Hematopoietic multipotent progenitor cell treated with erythropoietin and hydrocortisone succinate and interleukin-3 and kit ligand, for 4 days (in vitro differentiated cells): ENCODE data around the gene FBXO48.
"Not testable (repeated sequence)": the region's sequence is repeated elsewhere in the genome, so short reads cannot be mapped to it uniquely, and the experiment has no call there.

Source experiments
- DNase-seq: peaks from one replicate; pipeline ENCODE4 v3.0.0-alpha.2; 2015

FBXO48 gene

GRCh38 chr2:68469935-68470334, 2.8 kb upstream of the FBXO48 start:
- DNase-seq = no peak

GRCh38 chr2:68468801-68469200, 1.7 kb upstream of the FBXO48 start:
- no peak for DNase-seq

- DNase-seq = no peak
These were observed 367 bp downstream of the FBXO48 start for GRCh38 chr2:68466778-68467076.

GRCh38 chr2:68466361-68466777, 725 bp downstream of the FBXO48 start:
- peak; percentile 72 for DNase-seq

- DNase-seq = no peak
These were observed 1.8 kb downstream of the FBXO48 start for GRCh38 chr2:68465081-68465916.

- peak; percentile 57 for DNase-seq
These were observed 2.4 kb downstream of the FBXO48 start for GRCh38 chr2:68464651-68465050.

- peak; percentile 84 for DNase-seq
These were observed 3.7 kb downstream of the FBXO48 start for GRCh38 chr2:68463287-68463877.

GRCh38 chr2:68458981-68459380, 8.1 kb downstream of the FBXO48 start:
- DNase-seq = peak; percentile 70

- no peak for DNase-seq
These were observed 10.9 kb downstream of the FBXO48 start for GRCh38 chr2:68456198-68456597.

GRCh38 chr2:68454719-68455118, 12.4 kb downstream of the FBXO48 start:
- no peak for DNase-seq

GRCh38 chr2:68453761-68454360, 13.2 kb downstream of the FBXO48 start:
- DNase-seq = no peak

GRCh38 chr2:68452158-68452900, 14.8 kb downstream of the FBXO48 start:
- peak; percentile 50 for DNase-seq

GRCh38 chr2:68448671-68449653, 18.1 kb downstream of the FBXO48 start:
- no peak for DNase-seq

- no peak for DNase-seq
These were observed 20.0 kb downstream of the FBXO48 start for GRCh38 chr2:68447118-68447517.

GRCh38 chr2:68446425-68446824, 20.7 kb downstream of the FBXO48 start:
- DNase-seq = not testable (repeated sequence)

- DNase-seq = no peak
These were observed 25.1 kb downstream of the FBXO48 start for GRCh38 chr2:68441994-68442322.

GRCh38 chr2:68441179-68441993, 25.7 kb downstream of the FBXO48 start:
- DNase-seq = peak; percentile 98

GRCh38 chr2:68438455-68439303, 28.4 kb downstream of the FBXO48 start:
- peak; percentile 51 for DNase-seq

- no peak for DNase-seq
These were observed 30.8 kb downstream of the FBXO48 start for GRCh38 chr2:68436270-68436669.

- DNase-seq = no peak
These were observed 31.5 kb downstream of the FBXO48 start for GRCh38 chr2:68435615-68436014.

- peak; percentile 51 for DNase-seq
These were observed 32.1 kb downstream of the FBXO48 start for GRCh38 chr2:68434981-68435380.
